ENCODE results near the gene TKTL1.

- TF ChIP-seq POLR2A (IDR thresholded peaks at IDR 0.05; ENCODE audit: low read depth, low read length) (no peak), TAF1 (IDR thresholded peaks at IDR 0.05; ENCODE audit: borderline replicate concordance, low read depth, low read length) (no peak)
These were observed 12.7 kb downstream of the TKTL1 start for GRCh38 chrX:154308108-154308946.
